K562 (cell line): ENCODE measurements around the gene TECPR2.

Experiments used
- CREB3 ChIP-seq: fragments of 450-650 bp; conservative IDR thresholded peaks from 2 replicates; pipeline ENCODE4 v1.6.1; 2016; ENCODE audit warnings: missing genetic modification characterization, low read depth, mild to moderate bottlenecking, missing compliant biosample characterization, moderate library complexity
- CTCF ChIP-seq, 3 experiments: IDR thresholded peaks in 2 of 3; conservative IDR thresholded peaks in 1 of 3; 2 replicates each; pipeline ENCODE4 v1.5.1; 2011 to 2012; ENCODE audit warnings: low read length in 3 of 3, mild to moderate bottlenecking in 3 of 3, control low read depth in 2 of 3, improper control_type of control experiment in 1 of 3, inconsistent platforms in 1 of 3, low read depth in 1 of 3, mixed read lengths in 1 of 3, moderate library complexity in 1 of 3; ENCODE audit not compliant: insufficient read depth in 2 of 3

DNA sequence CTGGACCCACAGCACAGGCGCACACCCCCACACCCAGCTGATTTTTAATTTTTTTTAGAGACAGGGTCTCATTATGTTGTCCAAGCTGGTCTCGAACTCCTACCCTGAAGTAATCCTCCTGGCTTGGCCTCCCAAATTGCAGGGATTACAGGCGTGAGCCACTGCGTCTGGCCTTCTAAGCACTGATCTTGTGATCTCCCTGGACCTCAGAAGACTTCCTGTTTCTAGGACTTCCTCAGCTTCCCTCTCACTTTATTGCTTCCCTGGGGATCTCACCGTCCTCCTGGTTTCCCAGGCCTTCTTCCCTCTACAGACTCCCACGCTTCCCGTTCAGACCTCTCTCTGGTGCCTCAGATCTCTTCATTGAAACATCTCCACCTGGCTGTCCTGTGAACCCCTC, 29.4 kb upstream of the TECPR2 start:
- no peak for TF ChIP-seq CREB3 (tag)
- TF ChIP-seq CTCF (IDR thresholded peaks at IDR 0.05 in 2 of 3, conservative IDR thresholded peaks at IDR 0.05 in 1 of 3; ENCODE audit: insufficient read depth in 2 of 3, low read depth in 1 of 3, low read length in 3 of 3) = no peak
